Measurements from ENCODE around the gene ZSCAN29. TPM values are rescaled to one million over a fixed set of nuclear protein-coding genes. Genes with fewer than 3 reads are reported as not detected.

The ZSCAN29 gene
- total and polyA plus RNA-seq, 10 of the 15 experiments (the other 5 are each of a cell fraction or from before 2014, with no cell fraction given) = 1.7 to 26.0 (median 14.6) TPM

- no peaks in the 10 kb centered on the region for H3K79me2 ChIP-seq (ENCODE audit: control insufficient read depth, insufficient read depth, low read length)
- ChIA-PET POLR2A (interaction anchor here (0.6 kb wide), 1 partner anchor 46 kb away, joined by 5 read pairs; no protein-coding TSS in a partner anchor), SMC1A (ENCODE audit: uncharacterized antibody, unreplicated experiment) (interaction anchor here (0.6 to 2.1 kb wide), 4 partner anchors 8 to 540 kb away, joined by 3 to 7 read pairs (median 4); no protein-coding TSS in a partner anchor), CTCF (interaction anchor here (0.9 to 1.9 kb wide), 7 partner anchors 10 to 165 kb away, joined by 3 to 6 read pairs (median 4); no protein-coding TSS in a partner anchor), RAD21 (ENCODE audit: unreplicated experiment) (interaction anchor here (3.2 kb wide), 1 partner anchor 168 kb away, joined by 8 read pairs; no protein-coding TSS in a partner anchor)
- DNase-seq (ENCODE audit: low read depth, low spot score) (no peak), ATAC-seq (no peak), FAIRE-seq (no peak)
- no peak overlapping the region for H2AFZ ChIP-seq (ENCODE audit: control insufficient read depth, low read depth, low read length)
- H3K4me2 ChIP-seq (ENCODE audit: control insufficient read depth, insufficient read depth) = no peak overlapping the region
- BruUV-seq (replicated peaks) = no TSS peak
- WGBS (ENCODE audit: insufficient coverage, insufficient replicate concordance, low lambda C conversion rate, missing lambda C conversion rate) = 94% methylated on average over 2 of the region's 2 CpGs
- no peak overlapping the region for H3K27ac ChIP-seq (ENCODE audit: control insufficient read depth, insufficient read depth)
- TF ChIP-seq SMAD1 (IDR thresholded peaks at IDR 0.05; ENCODE audit: low read depth, partially characterized antibody) = no peak
- TF ChIP-seq BRCA1 (IDR thresholded peaks at IDR 0.05; ENCODE audit: low read depth, low read length) = no peak
- no peak for TF ChIP-seq ZBTB40 (IDR thresholded peaks at IDR 0.05; ENCODE audit: borderline replicate concordance)
- no peak for TF ChIP-seq SPI1 (IDR thresholded peaks at IDR 0.05; ENCODE audit: borderline replicate concordance, insufficient read depth, low read depth, low read length)
- TF ChIP-seq SMARCA5 (IDR thresholded peaks at IDR 0.05) = no peak
- no peak for TF ChIP-seq CBFB (IDR thresholded peaks at IDR 0.05; ENCODE audit: low read depth)
- TF ChIP-seq NR2C1 (IDR thresholded peaks at IDR 0.05) = no peak
- TF ChIP-seq, protein P1, sequence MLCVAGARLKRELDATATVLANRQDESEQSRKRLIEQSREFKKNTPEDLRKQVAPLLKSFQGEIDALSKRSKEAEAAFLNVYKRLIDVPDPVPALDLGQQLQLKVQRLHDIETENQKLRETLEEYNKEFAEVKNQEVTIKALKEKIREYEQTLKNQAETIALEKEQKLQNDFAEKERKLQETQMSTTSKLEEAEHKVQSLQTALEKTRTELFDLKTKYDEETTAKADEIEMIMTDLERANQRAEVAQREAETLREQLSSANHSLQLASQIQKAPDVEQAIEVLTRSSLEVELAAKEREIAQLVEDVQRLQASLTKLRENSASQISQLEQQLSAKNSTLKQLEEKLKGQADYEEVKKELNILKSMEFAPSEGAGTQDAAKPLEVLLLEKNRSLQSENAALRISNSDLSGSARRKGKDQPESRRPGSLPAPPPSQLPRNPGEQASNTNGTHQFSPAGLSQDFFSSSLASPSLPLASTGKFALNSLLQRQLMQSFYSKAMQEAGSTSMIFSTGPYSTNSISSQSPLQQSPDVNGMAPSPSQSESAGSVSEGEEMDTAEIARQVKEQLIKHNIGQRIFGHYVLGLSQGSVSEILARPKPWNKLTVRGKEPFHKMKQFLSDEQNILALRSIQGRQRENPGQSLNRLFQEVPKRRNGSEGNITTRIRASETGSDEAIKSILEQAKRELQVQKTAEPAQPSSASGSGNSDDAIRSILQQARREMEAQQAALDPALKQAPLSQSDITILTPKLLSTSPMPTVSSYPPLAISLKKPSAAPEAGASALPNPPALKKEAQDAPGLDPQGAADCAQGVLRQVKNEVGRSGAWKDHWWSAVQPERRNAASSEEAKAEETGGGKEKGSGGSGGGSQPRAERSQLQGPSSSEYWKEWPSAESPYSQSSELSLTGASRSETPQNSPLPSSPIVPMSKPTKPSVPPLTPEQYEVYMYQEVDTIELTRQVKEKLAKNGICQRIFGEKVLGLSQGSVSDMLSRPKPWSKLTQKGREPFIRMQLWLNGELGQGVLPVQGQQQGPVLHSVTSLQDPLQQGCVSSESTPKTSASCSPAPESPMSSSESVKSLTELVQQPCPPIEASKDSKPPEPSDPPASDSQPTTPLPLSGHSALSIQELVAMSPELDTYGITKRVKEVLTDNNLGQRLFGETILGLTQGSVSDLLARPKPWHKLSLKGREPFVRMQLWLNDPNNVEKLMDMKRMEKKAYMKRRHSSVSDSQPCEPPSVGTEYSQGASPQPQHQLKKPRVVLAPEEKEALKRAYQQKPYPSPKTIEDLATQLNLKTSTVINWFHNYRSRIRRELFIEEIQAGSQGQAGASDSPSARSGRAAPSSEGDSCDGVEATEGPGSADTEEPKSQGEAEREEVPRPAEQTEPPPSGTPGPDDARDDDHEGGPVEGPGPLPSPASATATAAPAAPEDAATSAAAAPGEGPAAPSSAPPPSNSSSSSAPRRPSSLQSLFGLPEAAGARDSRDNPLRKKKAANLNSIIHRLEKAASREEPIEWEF (IDR thresholded peaks at IDR 0.05; ENCODE audit: insufficient replicate concordance, low read depth, low read length) = no peak
- TF ChIP-seq SMAD5 (IDR thresholded peaks at IDR 0.05; ENCODE audit: low read depth) = no peak
- TF ChIP-seq RAD21 (IDR thresholded peaks at IDR 0.05; ENCODE audit: insufficient read depth, low read depth, low read length) = peak; percentile 27; the same call in 1 of the 2 replicates
- TF ChIP-seq, protein P2, sequence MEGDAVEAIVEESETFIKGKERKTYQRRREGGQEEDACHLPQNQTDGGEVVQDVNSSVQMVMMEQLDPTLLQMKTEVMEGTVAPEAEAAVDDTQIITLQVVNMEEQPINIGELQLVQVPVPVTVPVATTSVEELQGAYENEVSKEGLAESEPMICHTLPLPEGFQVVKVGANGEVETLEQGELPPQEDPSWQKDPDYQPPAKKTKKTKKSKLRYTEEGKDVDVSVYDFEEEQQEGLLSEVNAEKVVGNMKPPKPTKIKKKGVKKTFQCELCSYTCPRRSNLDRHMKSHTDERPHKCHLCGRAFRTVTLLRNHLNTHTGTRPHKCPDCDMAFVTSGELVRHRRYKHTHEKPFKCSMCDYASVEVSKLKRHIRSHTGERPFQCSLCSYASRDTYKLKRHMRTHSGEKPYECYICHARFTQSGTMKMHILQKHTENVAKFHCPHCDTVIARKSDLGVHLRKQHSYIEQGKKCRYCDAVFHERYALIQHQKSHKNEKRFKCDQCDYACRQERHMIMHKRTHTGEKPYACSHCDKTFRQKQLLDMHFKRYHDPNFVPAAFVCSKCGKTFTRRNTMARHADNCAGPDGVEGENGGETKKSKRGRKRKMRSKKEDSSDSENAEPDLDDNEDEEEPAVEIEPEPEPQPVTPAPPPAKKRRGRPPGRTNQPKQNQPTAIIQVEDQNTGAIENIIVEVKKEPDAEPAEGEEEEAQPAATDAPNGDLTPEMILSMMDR (IDR thresholded peaks at IDR 0.05 in 2 of 3, conservative IDR thresholded peaks at IDR 0.05 in 1 of 3; ENCODE audit: control insufficient read depth in 2 of 3, extremely low read depth in 1 of 3, insufficient read depth in 1 of 3, low read depth in 3 of 3, low read length in 3 of 3) = peak in 2 of 3 experiments; percentile 8 to 23; a peak in 3 of 6 replicates
- TF ChIP-seq TAF1 (IDR thresholded peaks at IDR 0.05; ENCODE audit: borderline replicate concordance, low read depth, low read length) = no peak
- no peaks in the 10 kb centered on the region for H3K4me1 ChIP-seq (ENCODE audit: control insufficient read depth, insufficient read depth, low read length)
- peaks cover 0 to 18% of the 10 kb centered on the region in 2 experiments; a peak in 2 of 4 replicates for H3K36me3 ChIP-seq (ENCODE audit: control insufficient read depth in 2 of 2, insufficient read depth in 2 of 2, low read length in 1 of 2)
- H3K27me3 ChIP-seq (replicated peaks in 1 of 2; ENCODE audit: control insufficient read depth in 2 of 2, insufficient read depth in 2 of 2, low read length in 1 of 2) = no peaks in the 10 kb centered on the region
- no peaks in the 10 kb centered on the region for H3K9me3 ChIP-seq (replicated peaks; ENCODE audit: control insufficient read depth, insufficient read depth, low read length)
- intact Hi-C loops (cut with micrococcal nuclease; ENCODE audit: unreplicated experiment) = no loop called here
- no peak overlapping the region for H3K4me3 ChIP-seq
- in situ Hi-C loops (cut with MboI) = no loop called here
- H3K9ac ChIP-seq (ENCODE audit: control insufficient read depth, insufficient read depth, low read length) = no peak overlapping the region
- H4K20me1 ChIP-seq (ENCODE audit: control insufficient read depth, insufficient read depth) = no peaks in the 10 kb centered on the region
Observed at GRCh38 chr15:43346305-43346704, 24.5 kb downstream of the ZSCAN29 start.
